ENCODE measurements around the gene BUB1B.
"Not testable (repeated sequence)": the region's sequence is repeated elsewhere in the genome, so short reads cannot be mapped to it uniquely, and the experiment has no call there.

Gene BUB1B

GRCh38 chr15:40125950-40126349 is 34.9 kb upstream of the BUB1B start:
- Mint-ChIP-seq H3K9me3 (no peaks in the 10 kb centered on the region), H3K27ac (no peak overlapping the region), H3K4me1 (ENCODE audit: low read depth in 2 of 2) (no peaks in the 10 kb centered on the region), H3K4me3 (no peak overlapping the region), H3K36me3 (ENCODE audit: insufficient read depth) (peaks cover 8% of the 10 kb centered on the region), H3K27me3 (peaks cover 23 to 26% of the 10 kb centered on the region in 2 donors)
- DNase-seq (no peak), ATAC-seq (replicated peaks) (no peak)

DNA sequence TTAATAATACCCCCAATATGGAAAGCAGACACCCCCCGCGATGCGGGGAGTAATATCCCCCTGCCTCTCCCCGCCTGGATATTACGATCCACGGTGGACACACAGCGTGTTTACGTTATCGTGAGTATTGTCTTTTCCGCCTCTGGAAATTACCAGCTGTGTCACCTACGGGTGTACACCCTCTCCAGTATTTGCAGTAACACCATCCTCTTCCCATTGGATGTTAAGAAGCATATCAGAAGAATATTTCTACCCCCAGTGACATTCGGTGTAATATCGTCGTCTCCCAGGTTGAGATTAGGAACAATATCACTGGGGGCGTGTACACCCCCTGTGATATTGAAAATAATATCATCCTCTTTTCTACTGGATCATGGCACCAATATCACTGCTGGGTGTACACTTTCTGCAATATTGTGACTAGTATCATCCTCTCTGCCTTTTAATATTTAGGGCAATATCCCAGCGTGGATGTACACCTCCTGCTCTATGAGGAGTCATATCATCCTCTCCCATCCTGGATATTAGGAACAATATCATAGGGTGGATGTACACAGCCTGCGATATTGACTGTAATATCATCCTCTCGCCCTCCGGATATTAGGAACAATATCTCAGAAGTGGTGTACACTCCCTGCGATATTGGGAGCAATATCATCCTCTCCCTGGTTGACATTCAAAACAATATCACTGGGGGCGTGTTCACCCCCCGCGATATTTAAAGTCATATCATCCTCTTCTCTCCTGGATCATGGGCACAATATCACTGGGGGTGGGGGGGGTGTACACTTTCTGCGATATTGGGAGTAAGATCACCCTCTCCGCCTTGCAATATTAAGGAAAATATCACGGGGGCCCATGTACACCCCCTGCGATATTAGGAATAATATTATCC is 31.9 kb upstream of the BUB1B start:
- Mint-ChIP-seq H3K27me3 (peaks cover 23 to 26% of the 10 kb centered on the region in 2 donors), H3K36me3 (ENCODE audit: insufficient read depth) (peaks cover 10% of the 10 kb centered on the region), H3K9me3 (no peaks in the 10 kb centered on the region), H3K4me1 (ENCODE audit: low read depth in 2 of 2) (no peaks in the 10 kb centered on the region), H3K4me3 (no peak overlapping the region), H3K27ac (no peak overlapping the region)
- DNase-seq (no peak), ATAC-seq (replicated peaks) (peak; percentile 51)

- no peak overlapping the region for H3K27ac Mint-ChIP-seq
- peaks cover 23 to 26% of the 10 kb centered on the region in 2 donors for H3K27me3 Mint-ChIP-seq
- DNase-seq (no peak), ATAC-seq (replicated peaks) (no peak)
- H3K36me3 Mint-ChIP-seq (ENCODE audit: insufficient read depth) = peaks cover 10% of the 10 kb centered on the region
- no peak overlapping the region for H3K4me3 Mint-ChIP-seq
- H3K4me1 Mint-ChIP-seq (ENCODE audit: low read depth in 2 of 2) = no peaks in the 10 kb centered on the region
- H3K9me3 Mint-ChIP-seq = no peaks in the 10 kb centered on the region
Measured at GRCh38 chr15:40130118-40130517, 30.8 kb upstream of the BUB1B start.

GRCh38 chr15:40130799-40131502 is 29.9 kb upstream of the BUB1B start:
- H3K27ac Mint-ChIP-seq = peak overlapping the region in 1 of 2 donors; percentile 44
- peaks cover 10% of the 10 kb centered on the region for H3K36me3 Mint-ChIP-seq (ENCODE audit: insufficient read depth)
- H3K27me3 Mint-ChIP-seq = peaks cover 23 to 26% of the 10 kb centered on the region in 2 donors
- no peak for DNase-seq
- no peak overlapping the region for H3K4me3 Mint-ChIP-seq
- no peaks in the 10 kb centered on the region for H3K9me3 Mint-ChIP-seq
- no peak for ATAC-seq (replicated peaks)
- no peaks in the 10 kb centered on the region for H3K4me1 Mint-ChIP-seq (ENCODE audit: low read depth in 2 of 2)

DNA sequence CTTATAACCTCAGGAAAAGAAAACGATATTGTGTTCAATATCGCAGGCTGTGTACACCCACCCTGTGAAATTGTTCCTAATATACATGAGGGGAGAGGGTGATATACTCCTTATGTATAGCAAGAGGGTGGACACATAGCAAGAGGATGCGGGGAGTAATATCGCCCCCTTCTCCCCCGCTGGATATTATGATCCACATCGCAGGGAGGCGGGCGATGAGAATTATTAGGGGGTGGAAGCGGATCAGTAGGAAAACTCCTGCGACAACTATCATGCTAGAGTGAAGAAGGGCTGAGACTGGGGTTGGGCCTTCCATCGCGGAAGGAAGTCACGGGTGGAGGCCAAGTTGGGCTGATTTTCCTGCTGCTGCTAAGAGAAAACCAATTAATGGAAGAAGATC is 27.3 kb upstream of the BUB1B start:
- Mint-ChIP-seq H3K4me3 (no peak overlapping the region), H3K36me3 (ENCODE audit: insufficient read depth) (peaks cover 10% of the 10 kb centered on the region), H3K27me3 (peaks cover 12 to 16% of the 10 kb centered on the region in 2 donors), H3K9me3 (no peaks in the 10 kb centered on the region), H3K27ac (no peak overlapping the region), H3K4me1 (ENCODE audit: low read depth in 2 of 2) (no peaks in the 10 kb centered on the region)
- ATAC-seq (replicated peaks) = no peak
- no peak for DNase-seq

DNA sequence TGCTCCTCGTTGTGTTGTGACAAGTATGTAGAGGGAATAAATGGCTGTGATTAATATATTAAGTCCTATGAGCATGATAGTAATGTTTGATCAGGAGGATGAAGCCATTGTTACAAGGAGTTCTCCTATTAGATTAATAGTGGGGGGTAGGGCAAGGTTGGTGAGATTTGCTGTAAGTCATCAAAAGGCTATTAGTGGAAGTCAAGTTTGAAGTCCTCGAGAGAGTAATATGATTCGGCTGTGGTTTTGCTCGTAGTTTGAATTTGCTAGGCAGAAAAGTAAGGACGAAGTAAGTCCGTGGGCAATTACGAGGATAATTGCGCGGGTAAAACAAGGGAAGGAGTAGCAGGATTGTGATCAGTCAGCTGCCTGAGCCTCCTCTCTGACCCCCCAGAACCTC is 26.0 kb upstream of the BUB1B start:
- Mint-ChIP-seq H3K9me3 (no peaks in the 10 kb centered on the region), H3K27me3 (peaks cover under 1 to 3% of the 10 kb centered on the region in 2 donors), H3K4me3 (no peak overlapping the region), H3K27ac (no peak overlapping the region), H3K4me1 (ENCODE audit: low read depth in 2 of 2) (no peaks in the 10 kb centered on the region), H3K36me3 (ENCODE audit: insufficient read depth) (peaks cover 7% of the 10 kb centered on the region)
- ATAC-seq (replicated peaks) (no peak), DNase-seq (no peak)

DNA sequence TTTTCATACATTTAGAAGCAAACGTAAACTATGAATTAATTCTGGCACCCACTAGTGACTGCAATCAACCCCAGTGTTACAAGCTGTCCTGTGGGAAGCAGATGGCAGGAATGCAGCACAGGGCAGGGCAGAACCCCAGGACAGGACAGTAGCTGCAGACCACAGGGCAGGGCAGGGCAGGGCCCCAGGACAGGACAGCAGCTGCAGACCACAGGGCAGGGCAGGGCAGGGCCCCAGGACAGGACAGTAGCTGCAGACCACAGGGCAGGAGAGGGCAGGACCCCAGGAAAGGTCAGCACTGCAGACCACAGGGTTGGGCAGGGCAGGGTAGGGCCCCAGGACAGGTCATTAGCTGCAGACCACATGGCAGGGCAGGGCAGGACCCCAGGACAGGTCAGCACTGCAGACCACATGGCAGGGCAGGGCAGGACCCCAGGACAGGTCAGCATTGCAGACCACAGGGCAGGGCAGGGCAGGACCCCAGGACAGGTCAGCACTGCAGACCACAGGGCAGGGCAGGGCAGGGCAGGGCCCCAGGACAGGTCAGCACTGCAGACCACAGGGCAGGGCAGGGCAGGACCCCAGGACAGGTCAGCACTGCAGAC is 24.9 kb upstream of the BUB1B start:
- not testable (repeated sequence) for ATAC-seq (replicated peaks); H3K4me3 Mint-ChIP-seq; H3K27me3 Mint-ChIP-seq; H3K36me3 Mint-ChIP-seq (ENCODE audit: insufficient read depth); DNase-seq; H3K9me3 Mint-ChIP-seq; H3K27ac Mint-ChIP-seq; H3K4me1 Mint-ChIP-seq (ENCODE audit: low read depth in 2 of 2)

DNA sequence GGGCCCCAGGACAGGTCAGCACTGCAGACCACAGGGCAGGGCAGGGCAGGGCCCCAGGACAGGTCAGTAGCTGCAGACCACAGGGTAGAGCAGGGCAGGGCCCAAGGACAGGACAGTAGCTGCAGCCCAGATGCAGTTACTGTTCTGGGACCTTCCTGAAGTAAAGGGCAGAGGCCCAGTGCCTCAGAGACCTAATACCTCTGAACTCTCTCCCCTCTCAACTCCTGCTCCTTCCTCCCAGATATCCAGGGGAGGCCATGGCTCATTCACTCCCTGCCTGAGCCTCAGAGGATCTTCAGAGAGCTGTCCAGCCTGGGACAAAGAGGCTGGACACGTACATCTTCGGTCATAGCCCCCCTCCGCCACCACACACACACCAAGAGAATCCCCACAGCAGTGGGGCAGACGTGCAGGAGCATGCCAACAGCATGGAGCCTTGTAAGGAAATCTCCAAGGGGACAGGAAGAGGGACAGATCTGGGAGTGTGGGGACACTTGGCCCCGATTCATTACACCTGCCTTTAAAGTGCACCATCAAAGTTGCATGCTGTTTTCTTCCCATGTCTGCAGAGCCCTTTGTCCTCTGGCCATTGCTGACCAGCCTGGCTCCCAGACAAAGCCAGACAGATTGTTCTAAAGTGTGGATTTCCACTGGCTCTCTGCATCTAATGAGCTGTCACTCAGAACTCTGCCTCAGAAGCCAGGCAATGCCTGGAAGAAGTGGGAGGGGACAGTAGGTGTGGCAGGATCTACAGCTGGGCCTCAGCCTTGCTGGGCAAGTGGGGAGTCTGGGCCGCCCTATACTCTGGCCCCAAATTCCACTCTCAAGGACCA is 24.2 kb upstream of the BUB1B start:
- H3K4me3 Mint-ChIP-seq = no peak overlapping the region
- H3K9me3 Mint-ChIP-seq = no peaks in the 10 kb centered on the region
- ATAC-seq (replicated peaks) = no peak

DNA sequence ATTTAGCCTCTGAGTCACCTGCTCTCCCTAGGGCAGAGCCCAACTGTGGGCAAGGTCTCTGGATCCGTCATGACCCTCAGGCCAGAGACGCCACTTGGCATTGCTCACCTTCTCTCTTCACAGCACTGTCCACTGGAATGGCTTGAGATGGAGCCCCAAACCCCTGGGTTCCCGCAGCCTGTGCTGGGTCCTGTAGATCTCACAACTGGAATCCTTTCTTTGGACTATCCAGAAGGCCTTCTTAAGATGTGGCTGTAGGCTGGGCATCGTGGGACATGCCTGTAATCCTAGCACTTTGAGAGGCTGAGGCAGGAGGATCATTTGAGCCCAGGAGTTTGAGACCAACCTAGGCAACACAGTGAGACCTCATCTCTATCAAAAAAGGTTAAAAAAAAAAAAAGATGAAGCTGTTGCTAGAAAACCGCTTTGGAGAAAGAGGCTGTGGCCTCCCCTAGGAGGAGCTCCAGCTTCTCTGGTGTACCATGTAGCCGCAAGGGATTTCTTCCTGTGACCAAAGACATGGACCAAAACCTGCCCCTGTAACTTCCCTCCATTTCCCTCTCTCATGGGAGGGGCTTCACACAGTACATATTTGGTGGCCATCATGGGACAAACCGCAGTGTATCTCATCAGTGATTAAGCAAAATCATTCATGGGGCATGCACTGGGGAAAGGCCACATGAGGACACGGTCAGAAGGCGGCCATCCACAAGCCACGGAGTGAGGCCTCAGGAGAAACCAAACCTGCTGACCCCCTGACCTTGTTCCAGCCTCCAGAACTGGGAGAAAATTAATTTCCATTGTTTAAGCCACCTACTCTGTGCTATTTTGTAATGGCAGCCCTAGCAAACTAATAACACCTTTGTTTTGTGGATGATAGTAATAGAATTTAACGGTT is 23.3 kb upstream of the BUB1B start:
- H3K9me3 Mint-ChIP-seq = no peaks in the 10 kb centered on the region
- H3K36me3 Mint-ChIP-seq (ENCODE audit: insufficient read depth) = no peaks in the 10 kb centered on the region
- H3K4me3 Mint-ChIP-seq = no peak overlapping the region
- ATAC-seq (replicated peaks) (no peak), DNase-seq (no peak)
- H3K27ac Mint-ChIP-seq = no peak overlapping the region
- no peaks in the 10 kb centered on the region for H3K27me3 Mint-ChIP-seq
- H3K4me1 Mint-ChIP-seq (ENCODE audit: low read depth in 2 of 2) = no peaks in the 10 kb centered on the region

More for the DNA sequence above, 24.2 kb upstream of the BUB1B start:
- no peak for DNase-seq
- Mint-ChIP-seq H3K36me3 (ENCODE audit: insufficient read depth) (no peaks in the 10 kb centered on the region), H3K4me1 (ENCODE audit: low read depth in 2 of 2) (no peaks in the 10 kb centered on the region), H3K27ac (no peak overlapping the region), H3K27me3 (no peaks in the 10 kb centered on the region)

- ATAC-seq (replicated peaks) = not testable (repeated sequence)
Measured at GRCh38 chr15:40138201-40138570, 22.7 kb upstream of the BUB1B start.

GRCh38 chr15:40142428-40142827 is 18.4 kb upstream of the BUB1B start:
- no peak for DNase-seq
- no peaks in the 10 kb centered on the region for H3K9me3 Mint-ChIP-seq
- no peaks in the 10 kb centered on the region for H3K4me1 Mint-ChIP-seq (ENCODE audit: low read depth in 2 of 2)
- no peak overlapping the region for H3K27ac Mint-ChIP-seq
- no peaks in the 10 kb centered on the region for H3K36me3 Mint-ChIP-seq (ENCODE audit: insufficient read depth)
- ATAC-seq (replicated peaks) = no peak
- H3K27me3 Mint-ChIP-seq = no peaks in the 10 kb centered on the region
- H3K4me3 Mint-ChIP-seq = no peak overlapping the region

More at GRCh38 chr15:40138201-40138570, 22.7 kb upstream of the BUB1B start:
- not testable (repeated sequence) for H3K36me3 Mint-ChIP-seq (ENCODE audit: insufficient read depth); H3K9me3 Mint-ChIP-seq; H3K27me3 Mint-ChIP-seq; H3K27ac Mint-ChIP-seq; H3K4me3 Mint-ChIP-seq; DNase-seq; H3K4me1 Mint-ChIP-seq (ENCODE audit: low read depth in 2 of 2)

- no peak overlapping the region for H3K4me3 Mint-ChIP-seq
- H3K27ac Mint-ChIP-seq = no peak overlapping the region
- no peak for ATAC-seq (replicated peaks)
- no peaks in the 10 kb centered on the region for H3K4me1 Mint-ChIP-seq (ENCODE audit: low read depth in 2 of 2)
- H3K27me3 Mint-ChIP-seq = peaks cover 0 to 6% of the 10 kb centered on the region in 2 donors
- no peak for DNase-seq
- H3K36me3 Mint-ChIP-seq (ENCODE audit: insufficient read depth) = no peaks in the 10 kb centered on the region
- H3K9me3 Mint-ChIP-seq = no peaks in the 10 kb centered on the region
Measured at GRCh38 chr15:40146037-40146436, 14.8 kb upstream of the BUB1B start.

All from effector memory CD8-positive, alpha-beta T cell (primary cell).